AG09309 (cell line): ENCODE data around the gene EDIL3.

ENCODE experiments used
- DNase-seq: peaks from one replicate; pipeline ENCODE4 v3.0.0-alpha.2; 2010; ENCODE audit warnings: low read depth
- H3K4me3 ChIP-seq: 2 replicates; pipeline ENCODE4 v1.5.1; 2011; ENCODE audit warnings: mild to moderate bottlenecking, low read depth, low read length, moderate library complexity; ENCODE audit not compliant: control insufficient read depth
- CTCF ChIP-seq: IDR thresholded peaks from 2 replicates; pipeline ENCODE4 v1.5.1; 2011; ENCODE audit warnings: mild to moderate bottlenecking, low read depth, low read length, inconsistent platforms; ENCODE audit not compliant: insufficient read depth, control insufficient read depth; ENCODE audit errors: missing control alignments

EDIL3 gene

DNA sequence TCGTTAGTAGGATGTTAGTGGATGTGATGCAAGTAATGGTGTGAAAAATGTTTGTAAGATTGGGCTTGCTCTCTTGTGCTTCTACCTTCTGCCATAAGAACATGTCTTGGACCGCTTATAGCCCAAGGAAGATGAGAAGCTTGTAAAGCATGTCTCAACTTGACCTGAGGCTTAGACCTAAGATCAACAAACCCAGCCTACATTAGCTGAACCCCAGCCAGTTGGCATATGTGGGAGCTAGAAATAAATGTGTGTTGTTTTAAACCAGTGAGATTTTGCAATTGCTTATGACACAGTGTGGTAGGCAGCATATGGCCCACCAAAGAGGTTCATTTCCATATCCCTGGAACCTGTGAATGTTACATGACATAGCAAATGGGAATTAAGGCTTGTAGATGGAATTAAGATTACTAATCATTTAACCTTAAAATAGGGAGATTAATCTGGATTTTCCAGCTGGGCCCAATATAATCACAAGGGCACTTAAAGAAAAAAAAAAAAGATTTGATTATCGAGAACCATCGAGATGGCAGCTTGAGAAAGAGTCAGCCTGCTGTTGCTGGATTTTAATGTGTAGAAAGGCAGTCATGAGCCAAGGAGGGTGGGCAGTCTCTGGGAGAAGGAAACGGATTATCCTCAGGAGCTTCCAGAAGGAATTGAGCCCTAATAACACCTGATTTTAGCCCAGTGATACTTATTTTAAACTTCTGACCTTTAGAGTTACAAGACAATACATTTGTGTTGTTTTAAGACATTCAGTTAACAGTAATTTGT is 27.3 kb upstream of the EDIL3 start:
- H3K4me3 ChIP-seq: no peak overlapping the region
- DNase-seq: no peak
- no peak for TF ChIP-seq CTCF

- H3K4me3 ChIP-seq: no peak overlapping the region
- DNase-seq: no peak
- TF ChIP-seq CTCF: no peak
Measured at GRCh38 chr5:84406111-84406510, 21.4 kb upstream of the EDIL3 start.

- DNase-seq: peak; percentile 66
- TF ChIP-seq CTCF: no peak
- no peak overlapping the region for H3K4me3 ChIP-seq
Measured at GRCh38 chr5:84403773-84404172, 19.1 kb upstream of the EDIL3 start.

GRCh38 chr5:84397385-84397784 is 12.7 kb upstream of the EDIL3 start:
- TF ChIP-seq CTCF: no peak
- no peak for DNase-seq
- no peak overlapping the region for H3K4me3 ChIP-seq

- no peak for TF ChIP-seq CTCF
- DNase-seq: peak; percentile 49
- H3K4me3 ChIP-seq: no peak overlapping the region
Measured at GRCh38 chr5:84393969-84394368, 9.3 kb upstream of the EDIL3 start.

GRCh38 chr5:84392836-84393235 is 8.2 kb upstream of the EDIL3 start:
- no peak for TF ChIP-seq CTCF

More at GRCh38 chr5:84392836-84393235, 8.2 kb upstream of the EDIL3 start:
- H3K4me3 ChIP-seq: no peak overlapping the region
- DNase-seq: no peak
